Inferior parietal cortex (tissue), 1 donor: ENCODE results near the gene EVA1C.
"Not testable (repeated sequence)": the region's sequence is repeated elsewhere in the genome, so short reads cannot be mapped to it uniquely, and the experiment has no call there.

ENCODE experiments used
- DNase-seq: peaks from one replicate; pipeline ENCODE4 v3.0.0-alpha.2; 2016; ENCODE audit errors: extremely low spot score

EVA1C gene

GRCh38 chr21:32530809-32531208 is 118.3 kb downstream of the EVA1C start:
- not testable (repeated sequence) for DNase-seq

- not testable (repeated sequence) for DNase-seq
These were observed 119.1 kb downstream of the EVA1C start for GRCh38 chr21:32531561-32531960.

- no peak for DNase-seq
These were observed 120.1 kb downstream of the EVA1C start for GRCh38 chr21:32532636-32533035.

- no peak for DNase-seq
These were observed 120.5 kb downstream of the EVA1C start for GRCh38 chr21:32533053-32533452.

GRCh38 chr21:32533611-32534010 is 121.1 kb downstream of the EVA1C start:
- no peak for DNase-seq

GRCh38 chr21:32534113-32534512 is 121.6 kb downstream of the EVA1C start:
- DNase-seq: no peak

- DNase-seq: no peak
These were observed 123.1 kb downstream of the EVA1C start for GRCh38 chr21:32535612-32536011.

GRCh38 chr21:32537569-32537881 is 125.0 kb downstream of the EVA1C start:
- DNase-seq: no peak

GRCh38 chr21:32538147-32538792 is 125.8 kb downstream of the EVA1C start:
- DNase-seq: no peak

GRCh38 chr21:32539378-32539777 is 126.9 kb downstream of the EVA1C start:
- no peak for DNase-seq

GRCh38 chr21:32543056-32543455 is 130.6 kb downstream of the EVA1C start:
- DNase-seq: not testable (repeated sequence)

- DNase-seq: no peak
These were observed 131.5 kb downstream of the EVA1C start for GRCh38 chr21:32543975-32544374.

GRCh38 chr21:32544697-32545096 is 132.2 kb downstream of the EVA1C start:
- DNase-seq: no peak

GRCh38 chr21:32545948-32546441 is 133.5 kb downstream of the EVA1C start:
- no peak for DNase-seq

GRCh38 chr21:32547018-32547417 is 134.5 kb downstream of the EVA1C start:
- DNase-seq: no peak

- DNase-seq: no peak
These were observed 136.5 kb downstream of the EVA1C start for GRCh38 chr21:32548978-32549377.

- no peak for DNase-seq
These were observed 136.9 kb downstream of the EVA1C start for GRCh38 chr21:32549440-32549839.

GRCh38 chr21:32549886-32550285 is 137.4 kb downstream of the EVA1C start:
- DNase-seq: no peak

- no peak for DNase-seq
These were observed 142.5 kb downstream of the EVA1C start for GRCh38 chr21:32554832-32555638.

- DNase-seq: no peak
These were observed 145.6 kb downstream of the EVA1C start for GRCh38 chr21:32558106-32558505.

- DNase-seq: no peak
These were observed 146.6 kb downstream of the EVA1C start for GRCh38 chr21:32559006-32559610.

GRCh38 chr21:32560896-32561295 is 148.4 kb downstream of the EVA1C start:
- DNase-seq: no peak

GRCh38 chr21:32561476-32561875 is 149.0 kb downstream of the EVA1C start:
- not testable (repeated sequence) for DNase-seq
